ENCODE measurements around the gene CDH24. TPM values are rescaled to one million over a fixed set of nuclear protein-coding genes. Genes with fewer than 3 reads are reported as not detected.
A peak's percentile ranks its signal among the peaks of the same experiment; 100 is the strongest.

The CDH24 gene
- total RNA-seq, 5 donors from 2014 or later (not counting 1 experiment from before 2014, with no cell fraction given) = 1.2 to 3.0 (median 1.6) TPM

DNA sequence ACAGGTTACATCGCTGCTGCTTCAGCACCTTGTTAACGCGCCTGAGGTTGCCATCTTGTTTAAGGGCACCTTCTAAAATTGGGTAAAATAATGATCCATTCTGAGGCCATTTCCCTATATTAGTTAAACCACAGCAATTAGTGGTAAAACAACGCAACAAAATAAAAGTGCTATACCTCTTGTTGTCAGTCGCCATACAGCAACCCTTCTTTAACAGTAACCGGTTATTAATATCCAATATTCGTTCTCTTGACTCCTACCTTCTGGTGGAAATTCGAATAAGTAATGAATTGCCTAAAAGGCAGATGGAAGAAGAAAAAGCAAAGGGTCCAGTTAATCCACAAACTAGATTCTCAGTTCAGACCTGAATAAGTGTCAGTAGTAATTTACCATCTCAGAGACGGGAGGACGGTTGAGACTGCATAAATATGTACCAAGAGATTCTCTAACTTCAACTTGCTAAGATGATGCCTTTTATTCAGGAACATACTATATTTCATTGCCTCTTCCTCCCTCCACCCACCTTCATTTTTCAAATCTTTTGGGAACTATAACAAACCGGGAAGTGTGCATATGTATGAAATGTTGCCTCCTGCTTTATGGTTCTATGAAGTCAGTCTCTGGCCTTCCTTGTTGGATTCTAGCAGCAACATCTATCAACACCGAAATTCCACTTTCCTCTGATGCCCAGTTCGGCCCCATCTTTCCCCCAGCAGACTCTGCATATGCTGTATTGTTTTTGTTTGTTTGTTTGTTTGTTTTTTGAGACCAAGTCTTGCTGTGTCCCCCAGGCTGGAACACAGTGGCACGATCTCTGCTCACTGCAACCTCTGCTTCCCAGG is 21.8 kb downstream of the CDH24 start:
- peak overlapping the region; percentile 98 to 99 for H3K27ac Mint-ChIP-seq
- no peak for ATAC-seq (replicated peaks in 1 of 4)
- Histone ChIP-seq H3K27me3 (replicated peaks in 1 of 2; ENCODE audit: control insufficient read depth in 2 of 2, extremely low read depth in 1 of 2, insufficient read depth in 2 of 2, low read length in 1 of 2) (no peaks in the 10 kb centered on the region), H3K36me3 (ENCODE audit: control insufficient read depth in 2 of 2, extremely low read depth in 1 of 2, insufficient read depth in 1 of 2, low read length in 1 of 2) (peaks cover 0 to 23% of the 10 kb centered on the region in 2 donors), H3K27ac (ENCODE audit: low read length) (peak overlapping the region; percentile 89), H3K4me3 (ENCODE audit: control insufficient read depth in 1 of 2, extremely low read depth in 1 of 2, low read length in 1 of 2) (peak overlapping the region; percentile 79 to 85), H3K9me3 (no peaks in the 10 kb centered on the region), H3K4me1 (ENCODE audit: control insufficient read depth in 1 of 2, extremely low read depth in 1 of 2, insufficient read depth in 2 of 2, low read length in 2 of 2) (peaks cover 9 to 20% of the 10 kb centered on the region in 2 experiments)
- POLR2A ChIA-PET = no interaction called here
- H3K4me1 Mint-ChIP-seq = peaks cover 26 to 33% (median 33%) of the 10 kb centered on the region in 3 donors
- WGBS (ENCODE audit: insufficient coverage) = 0% methylated on average over 2 of the region's 14 CpGs
- no peaks in the 10 kb centered on the region for H3K27me3 Mint-ChIP-seq
- H3K9me3 Mint-ChIP-seq = no peaks in the 10 kb centered on the region
- peaks cover 12% of the 10 kb centered on the region for H3K36me3 Mint-ChIP-seq
- CTCF ChIA-PET = interaction anchor here in 1 of 2 donors (1.6 kb wide), 1 partner anchor 29 kb away, joined by 10 read pairs; no protein-coding TSS in a partner anchor
- no peak for DNase-seq
- peak overlapping the region; percentile 88 to 98 (median 91) for H3K4me3 Mint-ChIP-seq

DNA sequence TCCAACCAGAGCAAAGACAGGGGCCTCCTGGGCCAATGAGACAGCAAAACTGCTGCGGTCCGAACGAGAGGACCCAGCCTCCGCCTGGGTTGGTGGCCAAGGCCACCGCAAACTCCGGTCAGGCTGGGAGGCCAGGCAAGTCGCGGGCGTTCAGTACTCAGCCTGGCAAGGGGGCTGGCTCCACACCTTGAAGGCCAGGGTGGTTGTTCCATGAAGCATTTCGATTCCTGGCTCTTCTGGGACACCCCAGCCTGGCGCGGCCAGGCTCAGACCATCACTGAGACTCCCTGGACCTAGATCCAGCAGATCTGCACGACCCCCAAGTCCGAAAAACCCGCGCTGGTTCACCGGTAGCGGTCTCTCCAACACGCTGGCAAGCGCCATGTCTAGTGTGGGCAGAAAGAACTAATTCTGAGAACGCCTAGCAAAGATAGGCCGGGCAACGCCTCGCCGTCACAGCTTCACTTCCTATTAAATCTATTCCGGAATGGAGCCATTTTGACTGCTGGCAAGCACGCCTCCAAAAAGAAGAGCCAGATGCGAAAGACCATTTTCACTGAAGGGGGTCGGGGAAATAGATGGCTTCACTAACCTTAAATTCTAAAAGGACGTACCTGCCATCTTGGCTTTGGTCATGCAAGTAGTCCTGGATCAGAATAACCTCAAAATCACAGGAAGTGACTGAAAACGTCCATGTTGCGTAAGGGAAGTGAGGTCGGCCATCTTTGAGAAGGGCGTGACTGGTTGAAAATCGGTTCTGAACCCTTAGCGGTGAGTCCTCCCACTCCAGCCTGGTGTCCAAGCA is 22.6 kb downstream of the CDH24 start, which contains the start of gene PSMB5:
PSMB5 (minus strand) TSS at position 403 of the 805 bp plus-strand sequence; CDS start at position 384, 19 bp downstream.
- peak within 1 kb of the TSS; percentile 79 to 85 for H3K4me3 ChIP-seq (ENCODE audit: control insufficient read depth in 1 of 2, extremely low read depth in 1 of 2, low read length in 1 of 2)
- no peaks in the 10 kb centered on the region for H3K27me3 ChIP-seq (replicated peaks in 1 of 2; ENCODE audit: control insufficient read depth in 2 of 2, extremely low read depth in 1 of 2, insufficient read depth in 2 of 2, low read length in 1 of 2)
- ChIA-PET CTCF (interaction anchor here (0.5 to 2.1 kb wide), 8 partner anchors 20 to 204 kb away, joined by 3 to 10 read pairs (median 6); no protein-coding TSS in a partner anchor), POLR2A (interaction anchor here (0.6 to 1.6 kb wide), 9 partner anchors 26 to 1669 kb away, joined by 3 to 11 read pairs (median 5); partner anchors contain the start of genes ACIN1 (in 1 of the 2), C14orf119 (in 1 of the 2) and LRP10 (in 1 of the 2))
- under 1% methylated on average over 29 of the region's 36 CpGs for WGBS (ENCODE audit: insufficient coverage)
- peak; percentile 71 to 95 (median 88) for DNase-seq
- peaks cover 9 to 20% of the 10 kb centered on the region in 2 experiments for H3K4me1 ChIP-seq (ENCODE audit: control insufficient read depth in 1 of 2, extremely low read depth in 1 of 2, insufficient read depth in 2 of 2, low read length in 2 of 2)
- ATAC-seq (replicated peaks in 1 of 4) = peak; percentile 90 to 95 (median 93)
- no peaks in the 10 kb centered on the region for H3K9me3 Mint-ChIP-seq
- H3K9me3 ChIP-seq = no peaks in the 10 kb centered on the region
- peaks cover 12% of the 10 kb centered on the region for H3K36me3 Mint-ChIP-seq
- peak within 1 kb of the TSS; percentile 98 to 99 for H3K27ac Mint-ChIP-seq
- H3K27me3 Mint-ChIP-seq = no peaks in the 10 kb centered on the region
- peaks cover 26 to 33% (median 33%) of the 10 kb centered on the region in 3 donors for H3K4me1 Mint-ChIP-seq
- peaks cover 0 to 25% of the 10 kb centered on the region in 2 donors for H3K36me3 ChIP-seq (ENCODE audit: control insufficient read depth in 2 of 2, extremely low read depth in 1 of 2, insufficient read depth in 1 of 2, low read length in 1 of 2)
- peak within 1 kb of the TSS; percentile 89 for H3K27ac ChIP-seq (ENCODE audit: low read length)
- H3K4me3 Mint-ChIP-seq = peak within 1 kb of the TSS; percentile 88 to 98 (median 91)

DNA sequence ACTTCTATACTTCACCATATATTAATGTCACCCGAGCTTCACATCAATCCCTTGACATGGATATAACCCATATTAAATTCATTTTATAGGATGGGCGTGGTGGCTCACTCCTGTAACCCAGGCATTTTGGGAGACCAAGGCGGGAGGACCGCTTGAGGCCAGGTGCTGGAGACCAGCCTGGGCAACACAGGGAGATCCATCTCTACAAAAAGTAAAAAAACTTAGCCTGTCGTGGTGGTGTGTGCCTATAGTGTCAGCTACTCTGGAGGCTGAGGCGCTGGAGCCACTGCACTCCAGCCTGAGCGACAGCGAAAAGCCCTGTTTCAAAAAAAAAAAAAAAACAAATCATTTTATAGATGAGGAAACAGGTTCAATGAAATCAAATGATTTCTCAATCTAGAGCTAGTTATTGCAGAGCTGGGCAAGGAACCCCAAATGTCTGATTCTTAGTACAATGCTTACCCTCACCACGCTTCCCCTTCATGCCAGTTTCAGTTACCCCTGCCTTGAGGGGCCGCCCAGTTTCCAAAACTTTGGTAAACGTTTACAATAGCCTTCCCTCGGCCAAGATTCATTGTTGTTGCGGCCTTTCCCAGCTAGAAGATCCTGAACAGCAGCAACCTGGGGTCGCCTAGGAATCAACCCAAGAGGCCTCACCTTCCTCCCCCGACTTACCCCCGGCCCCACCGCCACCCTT is 23.4 kb downstream of the CDH24 start:
- ATAC-seq (replicated peaks in 1 of 4) = peak in 1 of 4 experiments; percentile 0
- Histone ChIP-seq H3K9me3 (no peaks in the 10 kb centered on the region), H3K4me3 (ENCODE audit: control insufficient read depth in 1 of 2, extremely low read depth in 1 of 2, low read length in 1 of 2) (peak overlapping the region; percentile 79 to 85), H3K36me3 (ENCODE audit: control insufficient read depth in 2 of 2, extremely low read depth in 1 of 2, insufficient read depth in 1 of 2, low read length in 1 of 2) (peaks cover 0 to 25% of the 10 kb centered on the region in 2 donors), H3K27me3 (replicated peaks in 1 of 2; ENCODE audit: control insufficient read depth in 2 of 2, extremely low read depth in 1 of 2, insufficient read depth in 2 of 2, low read length in 1 of 2) (no peaks in the 10 kb centered on the region), H3K4me1 (ENCODE audit: control insufficient read depth in 1 of 2, extremely low read depth in 1 of 2, insufficient read depth in 2 of 2, low read length in 2 of 2) (peaks cover 14 to 23% of the 10 kb centered on the region in 2 experiments), H3K27ac (ENCODE audit: low read length) (peak overlapping the region; percentile 89)
- WGBS (ENCODE audit: insufficient coverage) = 23% methylated on average over 12 of the region's 17 CpGs
- CTCF ChIA-PET = interaction anchor here (0.5 to 2.1 kb wide), 11 partner anchors 21 to 203 kb away, joined by 3 to 10 read pairs (median 3); no protein-coding TSS in a partner anchor
- DNase-seq = peak in 1 of 35 experiments; percentile 29
- H3K27ac Mint-ChIP-seq = peak overlapping the region; percentile 98 to 99
- peak overlapping the region; percentile 88 to 98 (median 91) for H3K4me3 Mint-ChIP-seq
- POLR2A ChIA-PET = interaction anchor here (0.6 to 1.6 kb wide), 10 partner anchors 10 to 1668 kb away, joined by 3 to 11 read pairs (median 4); partner anchors contain the start of genes ACIN1 (in 1 of the 2), C14orf119 (in 1 of the 2) and LRP10 (in 1 of the 2)
- no peaks in the 10 kb centered on the region for H3K9me3 Mint-ChIP-seq
- no peaks in the 10 kb centered on the region for H3K27me3 Mint-ChIP-seq
- H3K4me1 Mint-ChIP-seq = peaks cover 33 to 39% (median 39%) of the 10 kb centered on the region in 3 donors
- peaks cover 12% of the 10 kb centered on the region for H3K36me3 Mint-ChIP-seq

DNA sequence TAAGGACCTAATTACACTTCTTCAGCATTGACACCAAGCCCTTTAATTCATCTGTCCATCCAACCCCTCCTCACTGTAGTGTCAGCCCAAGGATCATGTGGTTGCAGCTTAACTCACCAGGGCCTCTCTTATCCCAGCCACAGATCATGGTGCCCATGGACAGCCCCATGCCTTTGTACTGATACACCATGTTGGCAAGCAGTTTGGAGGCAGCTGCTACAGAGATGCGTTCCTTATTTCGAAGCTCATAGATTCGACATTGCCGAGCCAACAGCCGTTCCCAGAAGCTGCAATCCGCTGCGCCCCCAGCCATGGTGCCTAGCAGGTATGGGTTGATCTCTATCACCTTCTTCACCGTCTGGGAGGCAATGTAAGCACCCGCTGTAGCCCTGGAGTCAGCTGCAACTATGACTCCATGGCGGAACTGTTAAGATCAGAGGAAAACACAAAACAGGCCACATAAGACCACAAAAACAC is 24.0 kb downstream of the CDH24 start:
- ATAC-seq (replicated peaks in 1 of 4) (no peak), DNase-seq (no peak)
- Histone ChIP-seq H3K4me3 (ENCODE audit: control insufficient read depth in 1 of 2, extremely low read depth in 1 of 2, low read length in 1 of 2) (peak overlapping the region in 1 of 2 donors; percentile 85), H3K4me1 (ENCODE audit: control insufficient read depth in 1 of 2, extremely low read depth in 1 of 2, insufficient read depth in 2 of 2, low read length in 2 of 2) (peaks cover 21 to 26% of the 10 kb centered on the region in 2 experiments), H3K9me3 (no peaks in the 10 kb centered on the region), H3K36me3 (ENCODE audit: control insufficient read depth in 2 of 2, extremely low read depth in 1 of 2, insufficient read depth in 1 of 2, low read length in 1 of 2) (peaks cover 0 to 25% of the 10 kb centered on the region in 2 donors), H3K27me3 (replicated peaks in 1 of 2; ENCODE audit: control insufficient read depth in 2 of 2, extremely low read depth in 1 of 2, insufficient read depth in 2 of 2, low read length in 1 of 2) (no peaks in the 10 kb centered on the region), H3K27ac (ENCODE audit: low read length) (no peak overlapping the region)
- ChIA-PET POLR2A (interaction anchor here (0.6 to 1.6 kb wide), 5 partner anchors 9 to 1503 kb away, joined by 3 to 11 read pairs (median 3); partner anchors contain the start of genes ACIN1 (in 1 of the 2) and C14orf119 (in 1 of the 2)), CTCF (interaction anchor here (0.6 to 2.1 kb wide), 8 partner anchors 24 to 812 kb away, joined by 3 to 15 read pairs (median 4); no protein-coding TSS in a partner anchor)
- H3K4me3 Mint-ChIP-seq = peak overlapping the region; percentile 88 to 98 (median 91)
- no peaks in the 10 kb centered on the region for H3K9me3 Mint-ChIP-seq
- H3K36me3 Mint-ChIP-seq = peaks cover 16% of the 10 kb centered on the region
- 40% methylated on average over 10 of the region's 10 CpGs for WGBS (ENCODE audit: insufficient coverage)
- peaks cover 40 to 45% (median 44%) of the 10 kb centered on the region in 3 donors for H3K4me1 Mint-ChIP-seq
- H3K27ac Mint-ChIP-seq = peak overlapping the region; percentile 98 to 99
- no peaks in the 10 kb centered on the region for H3K27me3 Mint-ChIP-seq

DNA sequence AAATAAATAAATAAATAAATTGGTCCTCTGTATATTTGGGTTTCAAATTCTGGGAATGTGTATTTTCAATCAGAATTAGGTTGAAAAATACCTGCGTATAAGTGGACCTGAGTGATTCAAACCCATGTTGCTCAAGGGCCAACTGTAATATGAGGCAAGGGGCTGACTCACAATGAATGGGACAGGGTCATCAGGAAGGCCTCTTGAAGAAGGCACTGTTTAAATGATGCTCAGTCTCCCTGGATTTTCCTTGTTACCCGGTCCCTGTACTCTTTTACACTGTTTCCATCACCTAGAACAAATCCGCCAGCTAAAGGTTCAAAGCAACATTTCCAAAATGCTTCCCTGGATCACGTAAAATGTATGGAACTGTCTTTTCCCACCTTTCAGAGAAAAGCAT is 26.4 kb downstream of the CDH24 start:
- Mint-ChIP-seq H3K4me1 (peaks cover 50 to 55% (median 54%) of the 10 kb centered on the region in 3 donors), H3K36me3 (peaks cover 26% of the 10 kb centered on the region), H3K4me3 (peak overlapping the region in 1 of 3 donors; percentile 16), H3K27me3 (no peaks in the 10 kb centered on the region), H3K27ac (no peak overlapping the region), H3K9me3 (no peaks in the 10 kb centered on the region)
- DNase-seq = no peak
- Histone ChIP-seq H3K27ac (ENCODE audit: low read length) (no peak overlapping the region), H3K4me1 (ENCODE audit: control insufficient read depth in 1 of 2, extremely low read depth in 1 of 2, insufficient read depth in 2 of 2, low read length in 2 of 2) (peaks cover 23 to 30% of the 10 kb centered on the region in 2 experiments), H3K4me3 (ENCODE audit: control insufficient read depth in 1 of 2, extremely low read depth in 1 of 2, low read length in 1 of 2) (no peak overlapping the region), H3K9me3 (no peaks in the 10 kb centered on the region), H3K27me3 (replicated peaks in 1 of 2; ENCODE audit: control insufficient read depth in 2 of 2, extremely low read depth in 1 of 2, insufficient read depth in 2 of 2, low read length in 1 of 2) (no peaks in the 10 kb centered on the region), H3K36me3 (ENCODE audit: control insufficient read depth in 2 of 2, extremely low read depth in 1 of 2, insufficient read depth in 1 of 2, low read length in 1 of 2) (peaks cover 0 to 28% of the 10 kb centered on the region in 2 donors)
- 100% methylated on average over 3 of the region's 4 CpGs for WGBS (ENCODE audit: insufficient coverage)
- no peak for ATAC-seq (replicated peaks in 1 of 4)
- CTCF ChIA-PET = interaction anchor here (0.8 to 1.4 kb wide), 3 partner anchors 19 to 266 kb away, joined by 3 to 10 read pairs (median 4); no protein-coding TSS in a partner anchor
- POLR2A ChIA-PET = interaction anchor here (0.5 to 0.6 kb wide), 3 partner anchors 17 to 91 kb away, joined by 3 to 4 read pairs (median 3); no protein-coding TSS in a partner anchor

All from T-cell (primary cell).